ENCODE measurements around the gene ZNF892. TPM values are rescaled to one million over a fixed set of nuclear protein-coding genes. Genes with fewer than 3 reads are reported as not detected.

The ZNF892 gene
- total and polyA plus RNA-seq, 2 of the 4 experiments (the other 2 are of a cell fraction), result 0.46 to 2.7 TPM

GRCh38 chr2:95220449-95220848, 13.1 kb downstream of the ZNF892 start:
- ChIA-PET POLR2A (ENCODE audit: unreplicated experiment) (no interaction called here), CTCF (no interaction called here)
- peaks cover 50% of the 10 kb centered on the region for H3K9me3 ChIP-seq (ENCODE audit: control insufficient read depth, insufficient read depth, low read length)
- no peak overlapping the region for H2AK9ac ChIP-seq (replicated peaks; ENCODE audit: low read depth, low read length, poor library complexity)
- no peak overlapping the region for H3K23ac ChIP-seq (ENCODE audit: low read depth, low read length)
- dilution Hi-C loops (cut with HindIII; ENCODE audit: low sequenced_read_pairs, unreplicated experiment), result no loop called here
- H4K8ac ChIP-seq (ENCODE audit: low read depth in 2 of 2, low read length in 2 of 2), result no peak overlapping the region
- no peak for DNase-seq
- H3K4ac ChIP-seq (ENCODE audit: low read depth, low read length), result no peak overlapping the region
- no peak for ATAC-seq (ENCODE audit: low read depth)
- in situ Hi-C loops (cut with MboI; ENCODE audit: low sequenced_read_pairs), result no loop called here
- H3K27ac ChIP-seq (ENCODE audit: insufficient read depth, low read length), result no peak overlapping the region
- no peaks in the 10 kb centered on the region for H3K79me1 ChIP-seq (ENCODE audit: low read depth in 1 of 2, low read length in 2 of 2)
- H4K5ac ChIP-seq (ENCODE audit: low read depth, low read length), result no peak overlapping the region
- H4K20me1 ChIP-seq (ENCODE audit: insufficient read depth, low read length), result no peaks in the 10 kb centered on the region
- no peak overlapping the region for H3K18ac ChIP-seq (ENCODE audit: low read depth, low read length)
- H3K9me1 ChIP-seq (ENCODE audit: insufficient read depth, low read length), result no peaks in the 10 kb centered on the region
- intact Hi-C loops (cut with micrococcal nuclease), result no loop called here
- no peak overlapping the region for H3K4me2 ChIP-seq (ENCODE audit: low read depth, low read length)
- no peak overlapping the region for H4K91ac ChIP-seq (ENCODE audit: insufficient read depth, low read depth, low read length)
- H3K4me3 ChIP-seq (ENCODE audit: insufficient read depth, low read depth, low read length), result no peak overlapping the region
- no peaks in the 10 kb centered on the region for H3K27me3 ChIP-seq (ENCODE audit: control insufficient read depth, insufficient read depth, low read length)
- H3K56ac ChIP-seq (ENCODE audit: extremely low read depth, insufficient read depth, low read length), result no peak overlapping the region
- H2AK5ac ChIP-seq (ENCODE audit: low read depth, low read length), result no peak overlapping the region
- no peak overlapping the region for H3K9ac ChIP-seq (ENCODE audit: low read depth, low read length)
- no peak overlapping the region for H3K14ac ChIP-seq (replicated peaks; ENCODE audit: low read depth, low read length)
- H3K4me1 ChIP-seq (ENCODE audit: control insufficient read depth, insufficient read depth, low read length), result no peaks in the 10 kb centered on the region
- no peak overlapping the region for H2AFZ ChIP-seq (replicated peaks; ENCODE audit: low read length, poor library complexity)
- BruUV-seq (replicated peaks), result no TSS peak
- no peak overlapping the region for H2BK120ac ChIP-seq (ENCODE audit: low read depth, low read length)
- no peak overlapping the region for H2BK15ac ChIP-seq (ENCODE audit: low read depth, low read length)
- H2BK5ac ChIP-seq (ENCODE audit: low read depth, low read length, poor library complexity, severe bottlenecking), result no peak overlapping the region
- whole genome bisulfite sequencing, 2 experiments (ENCODE audit: extremely low coverage in 2 of 2, insufficient read length in 1 of 2), result no CpG with 5 or more reads among the region's 3 CpGs
- H2BK20ac ChIP-seq (ENCODE audit: low read depth, low read length), result no peak overlapping the region
- TF ChIP-seq BHLHE40 (IDR thresholded peaks at IDR 0.05; ENCODE audit: low read depth, low read length) (no peak), MAZ (IDR thresholded peaks at IDR 0.05; ENCODE audit: borderline replicate concordance, low read depth, low read length) (no peak), USF2 (IDR thresholded peaks at IDR 0.05; ENCODE audit: low read depth, low read length) (no peak), MXI1 (IDR thresholded peaks at IDR 0.05; ENCODE audit: borderline replicate concordance, low read depth, low read length) (no peak), RCOR1 (IDR thresholded peaks at IDR 0.05; ENCODE audit: insufficient replicate concordance, low read length) (no peak), POLR2A (IDR thresholded peaks at IDR 0.05; ENCODE audit: low read depth, low read length) (no peak), SMC3 (IDR thresholded peaks at IDR 0.05; ENCODE audit: low read depth, low read length) (no peak), CEBPB (IDR thresholded peaks at IDR 0.05; ENCODE audit: low read depth, low read length) (no peak), CHD1 (IDR thresholded peaks at IDR 0.05; ENCODE audit: low read depth, low read length) (no peak), CTCF (conservative IDR thresholded peaks at IDR 0.05; ENCODE audit: low read depth, low read length) (no peak), FOS (IDR thresholded peaks at IDR 0.05; ENCODE audit: low read depth, low read length) (no peak), MAFK (IDR thresholded peaks at IDR 0.05; ENCODE audit: low read depth, low read length) (no peak), NFE2L2 (IDR thresholded peaks at IDR 0.05; ENCODE audit: low read depth, low read length) (no peak), ELK1 (IDR thresholded peaks at IDR 0.05; ENCODE audit: borderline replicate concordance, low read depth, low read length) (no peak), RAD21 (IDR thresholded peaks at IDR 0.05; ENCODE audit: low read length) (no peak), RFX5 (IDR thresholded peaks at IDR 0.05; ENCODE audit: low read depth, low read length) (no peak)
- peaks cover 1% of the 10 kb centered on the region; the same call in 1 of the 2 replicates for H3K36me3 ChIP-seq (ENCODE audit: control insufficient read depth, insufficient read depth, low read length)
